OCI-LY7 (cell line): Measurements from ENCODE around the gene BARX1.

ENCODE experiments used
- CTCF ChIP-seq: fragments of 200-600 bp; sonication (generic); conservative IDR thresholded peaks from 2 replicates; pipeline ENCODE4 v1.5.1; 2014; ENCODE audit warnings: mild to moderate bottlenecking, antibody characterized with exemption, low read length, moderate library complexity, mixed read lengths
- EZH2phosphoT487 ChIP-seq: fragments of 200-600 bp; sonication (generic); IDR thresholded peaks from 2 replicates; pipeline ENCODE4 v1.6.1; 2018; ENCODE audit warnings: low read depth, borderline replicate concordance, mild to moderate bottlenecking, mixed run types, antibody characterized with exemption, low read length, moderate library complexity, mixed read lengths

- no peak for TF ChIP-seq EZH2phosphoT487
- no peak for TF ChIP-seq CTCF
Measured at GRCh38 chr9:93931905-93932304, 23.2 kb downstream of the BARX1 start.
